Hepatocyte (in vitro differentiated cells): ENCODE results near the gene SNCA. TPM values are rescaled to one million over a fixed set of nuclear protein-coding genes. Genes with fewer than 3 reads are reported as not detected.

Experiments
- DNase-seq: peaks from one replicate; pipeline ENCODE4 v3.0.0-alpha.2; 2016; ENCODE audit warnings: low spot score
- H2AFZ ChIP-seq: fragments of 200-600 bp; sonication (generic); 2 replicates; pipeline ENCODE4 v1.6.0; 2016; ENCODE audit warnings: antibody characterized with exemption, mild to moderate bottlenecking
- H3K27ac ChIP-seq: fragments of 200-600 bp; sonication (generic); 2 replicates; pipeline ENCODE4 v1.5.1; 2016; ENCODE audit warnings: mild to moderate bottlenecking
- H3K27me3 ChIP-seq: fragments of 200-600 bp; sonication (generic); 2 replicates; pipeline ENCODE4 v1.6.1; 2016
- H3K36me3 ChIP-seq: fragments of 200-600 bp; sonication (generic); replicated peaks from 2 replicates; pipeline ENCODE4 v1.5.1; 2016; ENCODE audit warnings: low read depth; ENCODE audit not compliant: insufficient read depth
- H3K4me1 ChIP-seq: fragments of 200-600 bp; sonication (generic); 2 replicates; pipeline ENCODE4 v1.5.1; 2016; ENCODE audit warnings: mild to moderate bottlenecking, moderate library complexity; ENCODE audit not compliant: insufficient read depth
- H3K4me2 ChIP-seq: fragments of 200-600 bp; sonication (generic); 2 replicates; pipeline ENCODE4 v1.6.0; 2016
- H3K4me3 ChIP-seq: fragments of 200-600 bp; sonication (generic); 2 replicates; pipeline ENCODE4 v1.5.1; 2016; ENCODE audit warnings: mild to moderate bottlenecking
- H3K79me2 ChIP-seq: fragments of 200-600 bp; sonication (generic); 2 replicates; pipeline ENCODE4 v1.6.0; 2017; ENCODE audit warnings: mild to moderate bottlenecking
- H3K9me2 ChIP-seq: fragments of 200-600 bp; sonication (generic); replicated peaks from 2 replicates; pipeline ENCODE4 v1.6.0; 2017; ENCODE audit warnings: mild to moderate bottlenecking; ENCODE audit not compliant: insufficient read depth
- H3K9me3 ChIP-seq: fragments of 200-600 bp; sonication (generic); 2 replicates; pipeline ENCODE4 v1.5.1; 2016; ENCODE audit warnings: low read depth, mild to moderate bottlenecking
- H4K20me1 ChIP-seq: fragments of 200-600 bp; sonication (generic); 2 replicates; pipeline ENCODE4 v1.6.0; 2016; ENCODE audit warnings: mild to moderate bottlenecking; ENCODE audit not compliant: insufficient read depth, poor library complexity, severe bottlenecking
- EZH2 ChIP-seq: fragments of 200-600 bp; sonication (generic); IDR thresholded peaks from 2 replicates; pipeline ENCODE4 v1.6.1; 2016; ENCODE audit warnings: antibody characterized with exemption, mild to moderate bottlenecking, borderline replicate concordance
- EZH2phosphoT487 ChIP-seq: fragments of 200-600 bp; sonication (generic); IDR thresholded peaks from one replicate; pipeline ENCODE4 v1.6.1; 2018; ENCODE audit warnings: antibody characterized with exemption, mild to moderate bottlenecking, low read depth, moderate library complexity; ENCODE audit not compliant: unreplicated experiment, severe bottlenecking
- WGBS: methylation state at CpG from one replicate; pipeline ENCODE4 v1.1.6; 2016; ENCODE audit warnings: low lambda C conversion rate; ENCODE audit errors: missing lambda C conversion rate; 5-methylcytosine and 5-hydroxymethylcytosine counted together
- polyA plus RNA-seq: library from polyadenylated mRNA; unstranded; fragments of >200 nt; fragmentation: Nextera tagmentation; extraction: Ambion mirVana; gene quantifications from 2 replicates; pipeline ENCODE4 v1.2.1, GENCODE V29; 2016
- total RNA-seq: library from RNA; depleted of rRNA; stranded (reverse); fragments of >200 nt; gene quantifications from 2 replicates; pipeline ENCODE4 v1.2.3, GENCODE V29; 2014
- TF ChIP-seq, protein P1 (sequence below): fragments of 200-600 bp; sonication (generic); IDR thresholded peaks from 2 replicates; pipeline ENCODE4 v1.5.1; 2016; ENCODE audit warnings: antibody characterized with exemption, mild to moderate bottlenecking; ENCODE audit not compliant: poor library complexity

Gene SNCA
- total and polyA plus RNA-seq, 2 experiments from 2014 or later = 8.9 to 14.0 TPM

DNA sequence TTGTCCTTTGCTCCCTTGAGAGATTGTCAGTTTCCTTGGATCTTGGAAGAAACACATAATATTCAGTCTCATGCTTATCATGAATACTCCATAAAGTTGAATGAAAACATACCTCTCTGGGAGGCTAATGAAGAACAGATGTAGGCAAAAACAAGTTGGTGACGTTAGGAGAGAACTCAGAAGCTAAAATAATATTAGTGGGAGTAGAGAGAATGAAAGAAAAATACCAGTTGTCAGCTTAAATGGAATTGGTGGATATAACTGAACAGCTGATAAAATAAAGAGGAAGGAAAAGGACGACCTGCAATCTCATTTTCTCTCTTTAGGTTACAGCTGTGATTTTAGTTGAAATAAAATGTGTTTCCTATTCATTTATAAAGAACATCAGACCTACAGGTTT lies 124.8 kb downstream of the SNCA start:
- Histone ChIP-seq H3K27ac (no peak overlapping the region), H3K4me3 (no peak overlapping the region), H3K4me2 (peak overlapping the region; percentile 18), H3K9me2 (no peaks in the 10 kb centered on the region), H3K27me3 (no peaks in the 10 kb centered on the region), H3K36me3 (no peaks in the 10 kb centered on the region), H2AFZ (no peak overlapping the region), H3K9me3 (no peaks in the 10 kb centered on the region), H3K4me1 (peaks cover 11% of the 10 kb centered on the region), H3K79me2 (no peaks in the 10 kb centered on the region), H4K20me1 (no peaks in the 10 kb centered on the region)
- DNase-seq = no peak
- no peak for TF ChIP-seq EZH2phosphoT487
- TF ChIP-seq, protein P1, sequence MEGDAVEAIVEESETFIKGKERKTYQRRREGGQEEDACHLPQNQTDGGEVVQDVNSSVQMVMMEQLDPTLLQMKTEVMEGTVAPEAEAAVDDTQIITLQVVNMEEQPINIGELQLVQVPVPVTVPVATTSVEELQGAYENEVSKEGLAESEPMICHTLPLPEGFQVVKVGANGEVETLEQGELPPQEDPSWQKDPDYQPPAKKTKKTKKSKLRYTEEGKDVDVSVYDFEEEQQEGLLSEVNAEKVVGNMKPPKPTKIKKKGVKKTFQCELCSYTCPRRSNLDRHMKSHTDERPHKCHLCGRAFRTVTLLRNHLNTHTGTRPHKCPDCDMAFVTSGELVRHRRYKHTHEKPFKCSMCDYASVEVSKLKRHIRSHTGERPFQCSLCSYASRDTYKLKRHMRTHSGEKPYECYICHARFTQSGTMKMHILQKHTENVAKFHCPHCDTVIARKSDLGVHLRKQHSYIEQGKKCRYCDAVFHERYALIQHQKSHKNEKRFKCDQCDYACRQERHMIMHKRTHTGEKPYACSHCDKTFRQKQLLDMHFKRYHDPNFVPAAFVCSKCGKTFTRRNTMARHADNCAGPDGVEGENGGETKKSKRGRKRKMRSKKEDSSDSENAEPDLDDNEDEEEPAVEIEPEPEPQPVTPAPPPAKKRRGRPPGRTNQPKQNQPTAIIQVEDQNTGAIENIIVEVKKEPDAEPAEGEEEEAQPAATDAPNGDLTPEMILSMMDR = no peak
- no peak for TF ChIP-seq EZH2
- WGBS = 50% methylated on average over 2 of the region's 2 CpGs

DNA sequence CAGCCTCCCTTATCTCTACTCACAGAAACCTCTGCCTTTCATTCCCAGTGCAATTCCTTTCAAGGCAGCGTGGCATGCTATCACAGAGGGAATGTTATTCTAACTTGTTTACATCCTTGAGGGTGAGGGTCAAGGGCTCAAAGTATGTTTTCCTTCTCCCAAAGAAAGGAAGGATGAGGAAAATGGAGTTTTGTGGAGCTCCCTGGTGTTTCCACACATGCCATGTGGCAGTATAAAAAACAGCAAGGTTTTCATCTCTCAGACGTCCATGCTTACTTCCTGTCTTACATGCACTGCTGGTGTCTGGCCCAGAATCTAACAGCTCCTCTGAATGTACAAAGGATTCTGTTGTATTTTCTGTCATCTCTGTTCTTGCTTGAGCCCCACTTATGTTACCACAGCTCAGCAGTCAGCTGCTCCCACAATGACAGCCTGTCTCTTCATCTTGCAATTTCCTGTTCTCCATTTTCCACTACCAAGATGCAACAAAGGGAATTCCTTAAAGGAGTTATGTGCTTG lies 128.0 kb downstream of the SNCA start:
- no peaks in the 10 kb centered on the region for H3K36me3 ChIP-seq
- 26% methylated on average over 2 of the region's 2 CpGs for WGBS
- no peaks in the 10 kb centered on the region for H3K79me2 ChIP-seq
- no peaks in the 10 kb centered on the region for H3K27me3 ChIP-seq
- H3K9me2 ChIP-seq = no peaks in the 10 kb centered on the region
- peak; percentile 10 for DNase-seq
- TF ChIP-seq EZH2 (no peak), EZH2phosphoT487 (no peak)
- no peaks in the 10 kb centered on the region for H4K20me1 ChIP-seq
- peak overlapping the region; percentile 34 for H2AFZ ChIP-seq
- H3K27ac ChIP-seq = peak overlapping the region; percentile 54
- H3K4me3 ChIP-seq = no peak overlapping the region
- H3K4me2 ChIP-seq = peak overlapping the region; percentile 48
- H3K9me3 ChIP-seq = no peaks in the 10 kb centered on the region
- H3K4me1 ChIP-seq = peaks cover 11% of the 10 kb centered on the region

DNA sequence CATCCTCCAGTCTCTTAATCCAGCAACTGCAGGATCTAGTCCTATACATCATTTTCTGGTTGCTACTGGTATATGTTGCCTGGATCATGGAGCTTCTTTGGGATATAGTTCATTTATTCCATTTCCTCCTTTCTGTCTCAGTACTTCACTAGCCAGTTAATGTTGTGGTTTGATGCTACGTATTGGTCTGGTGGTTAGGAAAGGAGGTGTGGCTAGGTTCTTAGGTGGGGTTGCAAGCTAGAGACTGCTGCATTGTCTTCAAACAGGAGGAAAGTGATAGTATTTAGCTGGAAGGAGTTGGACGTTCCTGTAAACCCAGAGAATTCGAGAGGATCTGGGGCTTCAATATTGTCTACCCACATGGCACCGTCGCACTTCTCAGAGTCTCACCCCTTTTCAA lies 129.5 kb downstream of the SNCA start:
- peaks cover 11% of the 10 kb centered on the region for H3K4me1 ChIP-seq
- H3K4me3 ChIP-seq = no peak overlapping the region
- H3K4me2 ChIP-seq = no peak overlapping the region
- no peaks in the 10 kb centered on the region for H3K9me3 ChIP-seq
- no peaks in the 10 kb centered on the region for H3K27me3 ChIP-seq
- H3K9me2 ChIP-seq = no peaks in the 10 kb centered on the region
- no peaks in the 10 kb centered on the region for H3K36me3 ChIP-seq
- DNase-seq = no peak
- H4K20me1 ChIP-seq = no peaks in the 10 kb centered on the region
- H3K79me2 ChIP-seq = no peaks in the 10 kb centered on the region
- TF ChIP-seq EZH2 (no peak), EZH2phosphoT487 (no peak)
- TF ChIP-seq, protein P1 = no peak
- 92% methylated on average over 5 of the region's 5 CpGs for WGBS
- H3K27ac ChIP-seq = no peak overlapping the region
- no peak overlapping the region for H2AFZ ChIP-seq

DNA sequence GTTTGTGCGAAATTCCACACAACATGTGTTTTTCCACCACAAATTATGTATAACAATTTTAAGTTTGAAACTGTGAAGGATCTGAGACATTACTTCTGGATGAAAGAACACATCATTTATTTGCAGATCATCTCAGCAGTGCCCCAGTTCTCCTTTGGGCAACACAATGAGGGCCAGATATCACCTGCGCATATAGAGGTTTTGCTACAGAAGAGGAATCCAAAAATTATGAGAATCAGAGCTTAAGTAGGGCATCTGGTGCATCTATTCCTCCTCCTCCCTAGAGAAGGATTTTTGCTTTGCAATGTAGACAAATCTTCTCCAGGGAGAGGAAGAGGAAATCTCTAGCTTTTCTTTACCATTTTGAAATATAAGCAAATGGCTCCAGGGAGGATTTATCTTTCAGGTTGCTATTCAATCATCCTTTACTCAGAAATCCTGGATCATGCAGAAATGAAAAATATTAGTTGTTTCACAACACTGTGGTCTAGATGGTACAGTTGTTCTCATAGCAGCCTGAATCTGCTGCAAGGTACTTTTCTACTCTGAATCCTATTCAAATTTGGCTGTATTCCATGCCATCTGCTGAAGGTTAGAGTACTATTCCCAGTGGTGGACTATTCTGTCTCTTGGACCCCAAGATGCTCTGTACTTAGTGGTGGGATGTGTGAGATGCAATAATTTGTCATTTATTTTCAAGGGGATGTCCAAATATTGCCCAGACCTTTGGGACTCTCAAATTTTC lies 132.1 kb downstream of the SNCA start:
- Histone ChIP-seq H3K79me2 (no peaks in the 10 kb centered on the region), H3K4me3 (no peak overlapping the region), H3K27ac (no peak overlapping the region), H3K9me3 (no peaks in the 10 kb centered on the region), H3K9me2 (no peaks in the 10 kb centered on the region), H2AFZ (no peak overlapping the region), H4K20me1 (no peaks in the 10 kb centered on the region), H3K27me3 (no peaks in the 10 kb centered on the region), H3K36me3 (no peaks in the 10 kb centered on the region), H3K4me2 (no peak overlapping the region), H3K4me1 (peaks cover 11% of the 10 kb centered on the region)
- DNase-seq = no peak
- TF ChIP-seq EZH2phosphoT487 = no peak
- TF ChIP-seq EZH2 = no peak
- TF ChIP-seq, protein P1 = no peak
- 86% methylated on average over 2 of the region's 2 CpGs for WGBS
